Gastroesophageal sphincter (tissue), 4 donors: Measurements from ENCODE around the gene COL5A1. TPM values are rescaled to one million over a fixed set of nuclear protein-coding genes. Genes with fewer than 3 reads are reported as not detected.

ENCODE experiments used
- ATAC-seq: fragments of 150-250 bp; one replicate; pipeline ENCODE4 v1.9.1; 2016; ENCODE audit warnings: mild to moderate bottlenecking, moderate library complexity
- H3K27ac ChIP-seq, 4 donors: fragments of 200-600 bp; sonication (generic) in 3 of 4; 1 replicate in 3 of 4; 2 replicates in 1 of 4; pipeline ENCODE4 v1.5.1; 2016 to 2019
- H3K27me3 ChIP-seq: fragments of 200-600 bp; sonication (generic); one replicate; pipeline ENCODE4 v1.5.1; 2019
- H3K36me3 ChIP-seq, 2 donors: fragments of 200-600 bp; sonication (generic); one replicate each; pipeline ENCODE4 v1.5.1; 2019; ENCODE audit warnings: control low read depth in 1 of 2
- H3K4me1 ChIP-seq, 3 donors: fragments of 200-600 bp; sonication (generic); 1 replicate in 2 of 3; 2 replicates in 1 of 3; pipeline ENCODE4 v1.5.1; 2016 to 2019; ENCODE audit warnings: control low read depth in 2 of 3
- H3K4me3 ChIP-seq, 2 donors: fragments of 200-600 bp; sonication (generic); one replicate each; pipeline ENCODE4 v1.5.1; 2019; ENCODE audit warnings: mild to moderate bottlenecking in 1 of 2, moderate library complexity in 1 of 2
- H3K9me3 ChIP-seq, 3 donors: fragments of 200-600 bp; sonication (generic); one replicate each; pipeline ENCODE4 v1.5.1; 2017 to 2019; ENCODE audit warnings: control low read depth in 2 of 3
- CTCF ChIP-seq, 4 experiments: fragments of 200-600 bp in 2 of 4; fragments of 450-650 bp in 2 of 4; sonication (generic) in 1 of 4; IDR thresholded peaks; one replicate each; pipeline ENCODE4 v1.5.1; 2017 to 2019; ENCODE audit warnings: antibody characterized with exemption in 4 of 4, mild to moderate bottlenecking in 2 of 4, moderate library complexity in 2 of 4
- EP300 ChIP-seq: sonication (generic); formaldehyde crosslinking; IDR thresholded peaks from one replicate; pipeline ENCODE4 v1.6.1; 2017; ENCODE audit warnings: antibody characterized with exemption, mild to moderate bottlenecking
- POLR2A ChIP-seq, 2 donors: fragments of 450-650 bp; IDR thresholded peaks; one replicate each; pipeline ENCODE4 v1.6.1; 2017; ENCODE audit warnings: antibody characterized with exemption in 2 of 2, mild to moderate bottlenecking in 2 of 2, moderate library complexity in 1 of 2
- POLR2AphosphoS5 ChIP-seq: sonication (generic); formaldehyde crosslinking; IDR thresholded peaks from one replicate; pipeline ENCODE4 v1.6.1; 2017; ENCODE audit warnings: antibody characterized with exemption
- WGBS, 2 donors: methylation state at CpG; one replicate each; pipeline ENCODE4 v1.1.5; 2018; ENCODE audit warnings: low coverage in 1 of 2; 5-methylcytosine and 5-hydroxymethylcytosine counted together
- total RNA-seq, 4 donors: library from RNA; depleted of rRNA; stranded (reverse); fragments of >200 nt; gene quantifications; one replicate each; pipeline ENCODE4 v1.1.0, GENCODE V29; 2016

COL5A1 gene
- total RNA-seq, 4 donors from 2014 or later = 48.5 to 86.4 (median 74.9) TPM

DNA sequence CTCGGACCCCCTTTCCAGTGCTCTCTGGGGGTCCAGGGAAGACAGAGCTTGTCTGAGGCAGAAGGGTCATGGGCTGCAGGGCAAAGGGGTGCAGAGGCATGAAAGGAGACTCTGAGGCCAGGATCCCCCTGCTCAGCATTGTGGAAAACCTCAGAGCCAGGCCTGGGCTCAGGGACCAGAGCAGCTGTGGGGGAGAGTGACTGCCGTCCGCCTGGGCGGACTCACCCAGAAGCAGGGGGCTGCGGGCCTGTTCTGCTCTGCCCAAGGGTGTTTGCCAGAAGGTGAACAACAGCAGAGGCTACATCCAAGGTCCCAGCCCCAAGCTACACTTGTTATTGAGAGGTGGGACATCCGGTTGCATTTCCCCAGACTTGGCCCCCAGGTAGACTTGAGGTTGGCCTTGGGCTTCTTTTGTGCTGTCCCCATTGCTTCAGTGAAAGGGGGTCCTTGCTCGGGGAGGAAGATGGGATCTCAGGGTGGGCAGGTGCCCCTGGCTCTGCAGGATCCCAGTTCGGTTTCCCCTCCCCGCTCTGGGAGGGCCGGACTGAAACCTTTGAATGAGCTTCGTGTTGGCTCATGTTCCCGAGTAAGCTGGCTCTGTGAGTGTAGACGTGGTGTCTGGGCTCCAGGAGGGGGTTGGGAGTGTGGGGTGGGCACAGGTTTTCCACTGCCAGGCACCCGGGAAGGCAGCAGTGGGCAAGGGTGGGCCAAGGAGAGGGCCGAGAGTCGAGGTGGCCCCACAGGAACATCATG lies 92.1 kb downstream of the COL5A1 start:
- WGBS, 2 donors = 77% methylated on average over 5 of the region's 16 CpGs; no CpG with 5 or more reads in 1 of the 2 donors
- Histone ChIP-seq H3K4me1 (peaks cover 10 to 87% (median 66%) of the 10 kb centered on the region in 3 donors), H3K9me3 (no peaks in the 10 kb centered on the region), H3K27me3 (no peaks in the 10 kb centered on the region), H3K27ac (peak overlapping the region; percentile 5 to 83 (median 82)), H3K36me3 (peaks cover 0 to 40% of the 10 kb centered on the region in 2 donors), H3K4me3 (no peak overlapping the region)
- TF ChIP-seq CTCF (IDR thresholded peaks at IDR 0.05) = no peak
- TF ChIP-seq POLR2AphosphoS5 = no peak
- TF ChIP-seq EP300 = no peak
- no peak for TF ChIP-seq POLR2A (IDR thresholded peaks at IDR 0.05)
- ATAC-seq = no peak

- Histone ChIP-seq H3K27me3 (no peaks in the 10 kb centered on the region), H3K27ac (peak overlapping the region; percentile 5 to 83 (median 82)), H3K9me3 (no peaks in the 10 kb centered on the region), H3K4me1 (peaks cover 10 to 93% (median 66%) of the 10 kb centered on the region in 3 donors), H3K36me3 (peaks cover 0 to 38% of the 10 kb centered on the region in 2 donors), H3K4me3 (no peak overlapping the region)
- no CpG with 5 or more reads among the region's 8 CpGs for WGBS, 2 donors
- ATAC-seq = peak; percentile 28
- TF ChIP-seq POLR2A (IDR thresholded peaks at IDR 0.05) (no peak), EP300 (no peak), CTCF (IDR thresholded peaks at IDR 0.05) (no peak), POLR2AphosphoS5 (peak; percentile 62)
Measured at GRCh38 chr9:134734270-134734669, 92.7 kb downstream of the COL5A1 start.

DNA sequence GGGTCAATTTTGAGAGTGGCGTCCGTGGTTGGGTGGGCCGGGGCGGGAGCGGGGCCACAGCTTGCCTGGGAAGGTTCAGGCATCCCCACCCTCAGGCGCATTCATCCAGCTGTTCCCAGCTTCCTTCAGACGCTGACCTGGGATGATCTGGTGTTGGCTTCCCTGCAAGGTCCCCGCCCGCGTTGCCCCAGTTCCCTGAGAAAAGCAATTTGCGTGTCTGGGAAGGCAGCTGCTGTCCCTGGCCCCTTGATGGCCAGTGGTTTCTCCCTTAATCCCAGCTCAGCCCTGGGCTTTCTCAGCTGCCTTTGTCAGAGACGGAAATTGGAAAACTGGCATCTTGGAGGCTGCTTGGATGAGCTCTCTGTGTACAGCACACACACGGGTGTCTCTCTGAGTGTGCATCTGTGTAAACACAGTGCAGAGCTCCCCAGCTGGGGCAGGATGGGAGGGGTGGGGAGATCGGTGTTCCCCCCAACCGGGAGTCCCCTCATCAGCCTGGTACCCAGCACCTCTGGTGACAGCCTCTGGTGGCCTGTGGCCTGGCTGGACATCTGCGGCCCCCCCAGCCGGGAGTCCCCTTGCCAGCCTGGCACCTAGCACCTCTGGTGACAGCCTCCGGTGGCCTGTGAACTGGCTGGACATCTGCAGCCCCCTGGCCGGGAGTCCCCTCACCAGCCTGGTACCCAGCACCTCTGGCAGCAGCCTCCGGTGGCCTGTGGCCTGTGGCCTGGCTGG lies 94.0 kb downstream of the COL5A1 start:
- TF ChIP-seq EP300 = no peak
- TF ChIP-seq POLR2A (IDR thresholded peaks at IDR 0.05) = no peak
- TF ChIP-seq CTCF (IDR thresholded peaks at IDR 0.05) = no peak
- peak; percentile 93 for TF ChIP-seq POLR2AphosphoS5
- 28 to 57% methylated on average over 2 to 11 of the region's 20 CpGs for WGBS, 2 donors
- ATAC-seq = peak; percentile 61
- no peak overlapping the region for H3K4me3 ChIP-seq
- H3K36me3 ChIP-seq = peaks cover 0 to 43% of the 10 kb centered on the region in 2 donors
- no peaks in the 10 kb centered on the region for H3K27me3 ChIP-seq
- peak overlapping the region in 3 of 4 donors; percentile 70 to 83 (median 83) for H3K27ac ChIP-seq
- H3K9me3 ChIP-seq = no peaks in the 10 kb centered on the region
- H3K4me1 ChIP-seq = peaks cover 10 to 88% (median 59%) of the 10 kb centered on the region in 3 donors

DNA sequence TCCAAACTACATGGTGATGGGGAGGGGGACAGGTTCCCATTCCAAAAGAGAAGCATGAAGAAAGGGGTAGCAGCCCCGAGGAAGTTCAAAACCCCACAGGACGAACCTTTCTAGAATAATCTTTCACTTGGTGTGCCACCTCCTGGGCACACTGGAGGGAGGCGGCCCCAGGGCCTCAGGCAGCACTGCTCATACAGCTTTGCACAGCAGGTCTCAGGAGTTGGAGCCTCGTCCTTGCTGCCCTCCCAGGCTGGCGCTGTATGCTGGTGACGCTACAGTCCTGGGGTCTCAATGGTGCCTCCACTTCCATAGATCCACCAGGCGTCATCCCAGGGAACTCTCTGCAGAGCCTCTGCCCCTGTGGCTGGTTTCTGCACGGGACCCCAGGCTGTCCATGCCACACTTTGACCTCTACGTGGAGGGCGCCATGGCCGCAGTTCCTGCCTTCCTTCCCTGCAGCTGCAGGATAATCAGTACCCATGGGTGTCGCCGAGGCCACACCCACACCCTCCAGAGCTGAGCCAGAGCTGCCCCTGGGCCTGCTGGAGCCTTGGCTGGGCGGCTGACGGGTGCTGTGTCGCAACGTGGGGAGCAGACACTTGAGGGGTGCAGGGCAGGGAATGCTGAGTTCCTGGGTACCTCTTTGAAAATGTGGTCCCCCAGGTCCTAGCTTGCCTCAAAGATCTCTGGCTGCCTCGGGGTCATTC lies 95.3 kb downstream of the COL5A1 start:
- WGBS, 2 donors = 88 to 89% methylated on average over 3 to 6 of the region's 18 CpGs
- peak overlapping the region in 2 of 4 donors; percentile 83 for H3K27ac ChIP-seq
- no peak for TF ChIP-seq CTCF (IDR thresholded peaks at IDR 0.05)
- no peak for TF ChIP-seq POLR2A (IDR thresholded peaks at IDR 0.05)
- no peak for TF ChIP-seq POLR2AphosphoS5
- no peak for TF ChIP-seq EP300

More for the DNA sequence above, 95.3 kb downstream of the COL5A1 start:
- Histone ChIP-seq H3K4me3 (no peak overlapping the region), H3K9me3 (no peaks in the 10 kb centered on the region), H3K4me1 (peaks cover 10 to 75% (median 45%) of the 10 kb centered on the region in 3 donors), H3K27me3 (no peaks in the 10 kb centered on the region), H3K36me3 (peaks cover 0 to 44% of the 10 kb centered on the region in 2 donors)
- ATAC-seq = no peak
